H9 (cell line): ENCODE measurements around the gene DYNLRB1. TPM values are rescaled to one million over a fixed set of nuclear protein-coding genes. Genes with fewer than 3 reads are reported as not detected.
"Not testable (repeated sequence)": the region's sequence is repeated elsewhere in the genome, so short reads cannot be mapped to it uniquely, and the experiment has no call there.

Source experiments
- DNase-seq: peaks from one replicate; pipeline ENCODE4 v3.0.0-alpha.2; 2017
- H2AFZ ChIP-seq: one replicate; pipeline ENCODE4 v1.6.1; 2013; ENCODE audit warnings: mild to moderate bottlenecking, low read length, control low read depth, moderate library complexity
- H2AK5ac ChIP-seq: 2 replicates; pipeline ENCODE4 v1.6.1; 2013; ENCODE audit warnings: low read length, control low read depth, mixed read lengths; ENCODE audit not compliant: insufficient read length
- H2BK120ac ChIP-seq: one replicate; pipeline ENCODE4 v1.6.1; 2013; ENCODE audit warnings: low read depth, mild to moderate bottlenecking, low read length, control low read depth, inconsistent platforms; ENCODE audit not compliant: poor library complexity, severe bottlenecking
- H2BK12ac ChIP-seq: 2 replicates; pipeline ENCODE4 v1.6.1; 2013; ENCODE audit warnings: low read length, control low read depth, mixed read lengths, low read depth; ENCODE audit not compliant: insufficient read length
- H2BK15ac ChIP-seq: 2 replicates; pipeline ENCODE4 v1.6.1; 2013; ENCODE audit warnings: low read depth, low read length, control low read depth
- H2BK20ac ChIP-seq: one replicate; pipeline ENCODE4 v1.6.1; 2013; ENCODE audit warnings: low read depth, mild to moderate bottlenecking, low read length, control low read depth, inconsistent platforms; ENCODE audit not compliant: poor library complexity, severe bottlenecking
- H2BK5ac ChIP-seq: 2 replicates; pipeline ENCODE4 v1.6.1; 2013; ENCODE audit warnings: low read length, control low read depth, mixed read lengths; ENCODE audit not compliant: insufficient read length
- H3K14ac ChIP-seq: 2 replicates; pipeline ENCODE4 v1.6.1; 2013; ENCODE audit warnings: low read length, control low read depth; ENCODE audit not compliant: insufficient read depth
- H3K18ac ChIP-seq: 2 replicates; pipeline ENCODE4 v1.6.1; 2013; ENCODE audit warnings: low read depth, mild to moderate bottlenecking, mixed read lengths, low read length, control low read depth; ENCODE audit not compliant: insufficient read length
- H3K23ac ChIP-seq: 2 replicates; pipeline ENCODE4 v1.6.1; 2013; ENCODE audit warnings: low read length, control low read depth, mixed read lengths, low read depth; ENCODE audit not compliant: insufficient read length
- H3K23me2 ChIP-seq: 2 replicates; pipeline ENCODE4 v1.6.1; 2013; ENCODE audit warnings: low read depth, mild to moderate bottlenecking, mixed read lengths, low read length, control low read depth; ENCODE audit not compliant: insufficient read length, poor library complexity, severe bottlenecking
- H3K27ac ChIP-seq: 2 replicates; pipeline ENCODE4 v1.5.1; 2013; ENCODE audit warnings: low read length, control low read depth, mixed read lengths, low read depth; ENCODE audit not compliant: insufficient read length
- H3K27me3 ChIP-seq: 2 replicates; pipeline ENCODE4 v1.6.1; 2013; ENCODE audit warnings: low read length, control low read depth, inconsistent platforms; ENCODE audit not compliant: insufficient read depth
- H3K4ac ChIP-seq: 2 replicates; pipeline ENCODE4 v1.6.1; 2013; ENCODE audit warnings: low read depth, mild to moderate bottlenecking, control low read depth, inconsistent platforms, low read length, moderate library complexity
- H3K4me1 ChIP-seq: 2 replicates; pipeline ENCODE4 v1.6.1; 2013; ENCODE audit warnings: low read length, control low read depth, inconsistent platforms; ENCODE audit not compliant: insufficient read depth
- H3K4me2 ChIP-seq: 2 replicates; pipeline ENCODE4 v1.6.1; 2013; ENCODE audit warnings: low read length, control low read depth, mixed read lengths; ENCODE audit not compliant: insufficient read length, insufficient read depth
- H3K56ac ChIP-seq: 2 replicates; pipeline ENCODE4 v1.6.1; 2013; ENCODE audit warnings: low read depth, mild to moderate bottlenecking, mixed read lengths, low read length, control low read depth; ENCODE audit not compliant: insufficient read length
- H3K79me1 ChIP-seq: 2 replicates; pipeline ENCODE4 v1.6.1; 2013; ENCODE audit warnings: low read depth, mild to moderate bottlenecking, moderate library complexity, low read length, control low read depth, inconsistent platforms; ENCODE audit not compliant: insufficient read depth, poor library complexity, severe bottlenecking
- H3K79me2 ChIP-seq: 2 replicates; pipeline ENCODE4 v1.6.1; 2013; ENCODE audit warnings: low read length, control low read depth, inconsistent platforms; ENCODE audit not compliant: insufficient read depth
- H3K9ac ChIP-seq: 2 replicates; pipeline ENCODE4 v1.6.1; 2013; ENCODE audit warnings: low read length, control low read depth, mixed read lengths; ENCODE audit not compliant: insufficient read length; ENCODE audit errors: extremely low read depth
- H3K9me3 ChIP-seq: one replicate; pipeline ENCODE4 v1.6.1; 2013; ENCODE audit warnings: low read depth, low read length, inconsistent platforms; ENCODE audit not compliant: control insufficient read depth
- H3T11ph ChIP-seq: one replicate; pipeline ENCODE4 v1.6.1; 2013; ENCODE audit warnings: mild to moderate bottlenecking, low read length, control low read depth, inconsistent platforms
- H4K20me1 ChIP-seq: one replicate; pipeline ENCODE4 v1.6.1; 2013; ENCODE audit not compliant: control insufficient read depth, insufficient read length, insufficient read depth
- H4K5ac ChIP-seq: 2 replicates; pipeline ENCODE4 v1.6.1; 2013; ENCODE audit warnings: low read depth, mild to moderate bottlenecking, mixed read lengths, low read length, control low read depth; ENCODE audit not compliant: insufficient read length
- H4K8ac ChIP-seq: replicated peaks from 2 replicates; pipeline ENCODE4 v1.6.1; 2013; ENCODE audit warnings: low read length, control low read depth, mixed read lengths, low read depth; ENCODE audit not compliant: insufficient read length
- H4K91ac ChIP-seq: 2 replicates; pipeline ENCODE4 v1.6.1; 2013; ENCODE audit warnings: low read depth, mild to moderate bottlenecking, moderate library complexity, mixed read lengths, low read length, control low read depth; ENCODE audit not compliant: insufficient read length
- H3K27ac Mint-ChIP-seq, 3 experiments: 2 replicates in 2 of 3; 3 replicates in 1 of 3; pipeline ENCODE4 v1.8.0; 2020 to 2021; ENCODE audit warnings: mixed read lengths in 3 of 3, mild to moderate bottlenecking in 1 of 3, moderate library complexity in 1 of 3
- H3K27me3 Mint-ChIP-seq: 2 replicates; pipeline ENCODE4 v1.8.0; 2021; ENCODE audit warnings: low read depth, mild to moderate bottlenecking, moderate library complexity, mixed read lengths
- H3K36me3 Mint-ChIP-seq, 3 experiments: 2 replicates in 2 of 3; 3 replicates in 1 of 3; pipeline ENCODE4 v1.8.0; 2020 to 2021; ENCODE audit warnings: low read depth in 3 of 3, mixed read lengths in 3 of 3; ENCODE audit not compliant: insufficient read depth in 1 of 3
- H3K4me1 Mint-ChIP-seq, 2 experiments: 2 replicates each; pipeline ENCODE4 v1.8.0; 2020; ENCODE audit warnings: mixed read lengths in 2 of 2
- H3K4me3 Mint-ChIP-seq, 2 experiments: 2 replicates in 1 of 2; 3 replicates in 1 of 2; pipeline ENCODE4 v1.8.0; 2020 to 2021; ENCODE audit warnings: mild to moderate bottlenecking in 2 of 2, mixed read lengths in 2 of 2, moderate library complexity in 1 of 2
- H3K9me3 Mint-ChIP-seq, 2 experiments: 2 replicates in 1 of 2; 3 replicates in 1 of 2; pipeline ENCODE4 v1.8.0; 2020; ENCODE audit warnings: mild to moderate bottlenecking in 2 of 2, mixed read lengths in 2 of 2, moderate library complexity in 1 of 2
- CTCF ChIP-seq: fragments of 200-600 bp; sonication (generic); conservative IDR thresholded peaks from 3 replicates; pipeline ENCODE4 v1.8.0; 2021; ENCODE audit warnings: antibody characterized with exemption, mild to moderate bottlenecking
- WGBS: extraction: QIAGEN DNeasy Blood & Tissue Kit; methylation state at CpG from one replicate; pipeline ENCODE4 v1.1.7; 2013; ENCODE audit warnings: missing lambda C conversion rate, low lambda C conversion rate, mixed read lengths; ENCODE audit not compliant: insufficient read length; ENCODE audit errors: extremely low coverage; 5-methylcytosine and 5-hydroxymethylcytosine counted together
- total RNA-seq: library from RNA; stranded (reverse); gene quantifications from 2 replicates; pipeline ENCODE4 v1.2.1, GENCODE V29; 2021

Gene DYNLRB1
- total RNA-seq, 1 experiment from 2014 or later = 200 TPM

GRCh38 chr20:34517114-34517505 lies 888 bp downstream of the DYNLRB1 start:
- no peaks in the 10 kb centered on the region for H3K79me1 ChIP-seq
- H2BK20ac ChIP-seq = no peak overlapping the region
- peaks cover 2% of the 10 kb centered on the region; the same call in 1 of the 2 replicates for H3K27me3 Mint-ChIP-seq
- no peaks in the 10 kb centered on the region for H3K4me1 ChIP-seq
- no peak overlapping the region for H2BK12ac ChIP-seq
- no peak for DNase-seq
- no peak overlapping the region for H3K14ac ChIP-seq
- no peaks in the 10 kb centered on the region; a peak in 1 of 5 replicates for H3K9me3 Mint-ChIP-seq
- H3K9me3 ChIP-seq = no peaks in the 10 kb centered on the region
- H3K27me3 ChIP-seq = no peaks in the 10 kb centered on the region
- H3K4me2 ChIP-seq = peak overlapping the region; percentile 84
- H3K4ac ChIP-seq = no peak overlapping the region
- TF ChIP-seq CTCF = no peak
- peaks cover 7% of the 10 kb centered on the region for H3K23me2 ChIP-seq
- H4K20me1 ChIP-seq = no peaks in the 10 kb centered on the region
- no peak overlapping the region for H3K27ac ChIP-seq
- no peak overlapping the region for H2AK5ac ChIP-seq
- H3K23ac ChIP-seq = no peak overlapping the region
- H3K9ac ChIP-seq = no peak overlapping the region
- H2BK15ac ChIP-seq = no peak overlapping the region
- peak overlapping the region in 1 of 3 experiments; percentile 99; a peak in 2 of 7 replicates for H3K27ac Mint-ChIP-seq
- H3K4me1 Mint-ChIP-seq = peaks cover 17 to 23% of the 10 kb centered on the region in 2 experiments
- no peak overlapping the region for H4K5ac ChIP-seq
- H3K4me3 Mint-ChIP-seq = peak overlapping the region; percentile 93 to 97
- no peak overlapping the region for H3K18ac ChIP-seq
- peaks cover 5% of the 10 kb centered on the region; the same call in 1 of the 2 replicates for H3K79me2 ChIP-seq
- peaks cover 0 to 32% (median 7%) of the 10 kb centered on the region in 3 experiments; a peak in 3 of 7 replicates for H3K36me3 Mint-ChIP-seq
- no peak overlapping the region for H3T11ph ChIP-seq
- no peak overlapping the region for H2AFZ ChIP-seq
- no peak overlapping the region for H4K8ac ChIP-seq
- H2BK120ac ChIP-seq = no peak overlapping the region
- WGBS = no CpG with 5 or more reads among the region's 3 CpGs
- no peak overlapping the region for H2BK5ac ChIP-seq
- H4K91ac ChIP-seq = no peak overlapping the region
- H3K56ac ChIP-seq = no peak overlapping the region

GRCh38 chr20:34518863-34519262 lies 2.6 kb downstream of the DYNLRB1 start:
- not testable (repeated sequence) for H3K27me3 ChIP-seq, H2BK20ac ChIP-seq, H2BK12ac ChIP-seq, H3K79me2 ChIP-seq, H2AFZ ChIP-seq, H4K20me1 ChIP-seq, H4K5ac ChIP-seq, H3K56ac ChIP-seq, H3K14ac ChIP-seq, H2BK120ac ChIP-seq, H4K91ac ChIP-seq, H3K23ac ChIP-seq, H3K4me1 ChIP-seq, H3K23me2 ChIP-seq, H3K27ac Mint-ChIP-seq, H3K4me3 Mint-ChIP-seq, H2BK5ac ChIP-seq, H3K9me3 Mint-ChIP-seq, H3K27me3 Mint-ChIP-seq, H3K9ac ChIP-seq, H4K8ac ChIP-seq, H3K27ac ChIP-seq, H3K4ac ChIP-seq, H2AK5ac ChIP-seq, H3K79me1 ChIP-seq, H2BK15ac ChIP-seq, H3T11ph ChIP-seq, H3K18ac ChIP-seq, DNase-seq, H3K4me2 ChIP-seq, H3K9me3 ChIP-seq
- no CpG with 5 or more reads among the region's 7 CpGs for WGBS
- H3K4me1 Mint-ChIP-seq = peaks cover 24 to 35% of the 10 kb centered on the region in 2 experiments
- H3K36me3 Mint-ChIP-seq = peaks cover 0 to 36% (median 5%) of the 10 kb centered on the region in 3 experiments; a peak in 3 of 7 replicates
